WERI-Rb-1 (cell line): ENCODE measurements around the gene PSMB8.
A peak's percentile ranks its signal among the peaks of the same experiment; 100 is the strongest.
"Not testable (repeated sequence)": the region's sequence is repeated elsewhere in the genome, so short reads cannot be mapped to it uniquely, and the experiment has no call there.

Experiments
- DNase-seq: peaks from one replicate; pipeline ENCODE4 v3.0.0-alpha.2; 2020
- H3K27ac ChIP-seq: fragments of 250-450 bp; sonication (Bioruptor Pico); 2 replicates; pipeline ENCODE4 v1.5.1; 2020; ENCODE audit warnings: mild to moderate bottlenecking, moderate library complexity
- H3K27me3 ChIP-seq: fragments of 250-450 bp; sonication (Bioruptor Pico); 2 replicates; pipeline ENCODE4 v1.5.1; 2021; ENCODE audit warnings: mild to moderate bottlenecking, low read depth, moderate library complexity; ENCODE audit not compliant: insufficient read depth, severe bottlenecking
- H3K36me3 ChIP-seq: fragments of 250-450 bp; sonication (Bioruptor Pico); 2 replicates; pipeline ENCODE4 v1.5.1; 2020; ENCODE audit warnings: mild to moderate bottlenecking, moderate library complexity
- H3K4me3 ChIP-seq: 2 replicates; pipeline ENCODE4 v1.5.1; 2011; ENCODE audit warnings: low read depth, mild to moderate bottlenecking, control low read depth, low read length
- H3K9me3 ChIP-seq: fragments of 250-450 bp; sonication (Bioruptor Pico); 2 replicates; pipeline ENCODE4 v1.5.1; 2021; ENCODE audit warnings: mild to moderate bottlenecking, moderate library complexity; ENCODE audit not compliant: severe bottlenecking
- TF ChIP-seq, protein P1 (sequence below): IDR thresholded peaks from 2 replicates; pipeline ENCODE4 v1.5.1; 2011; ENCODE audit warnings: low read depth, mild to moderate bottlenecking, control low read depth, inconsistent platforms, low read length

PSMB8 gene

DNA sequence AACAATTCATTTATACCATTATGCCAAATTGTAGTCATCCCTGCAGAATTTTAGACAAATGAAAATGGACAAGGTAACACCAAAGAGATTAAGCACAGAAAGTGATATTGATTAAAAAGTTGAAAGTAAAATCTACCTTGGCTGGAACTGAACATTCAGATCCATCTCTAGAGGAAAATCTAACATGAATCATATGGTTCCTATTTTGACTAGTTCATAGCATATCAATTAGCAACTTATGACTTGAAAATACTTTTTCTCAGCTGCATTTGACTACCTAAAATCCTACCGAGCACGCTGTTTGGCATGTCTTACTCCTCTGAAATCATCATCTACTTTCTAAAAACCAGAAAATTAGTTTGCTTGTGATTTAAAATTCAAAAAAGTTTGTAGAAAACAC is 32.8 kb upstream of the PSMB8 start:
- Histone ChIP-seq H3K27ac (no peak overlapping the region), H3K9me3 (peaks cover 4% of the 10 kb centered on the region), H3K4me3 (no peak overlapping the region), H3K36me3 (no peaks in the 10 kb centered on the region), H3K27me3 (peaks cover 7% of the 10 kb centered on the region)
- TF ChIP-seq, protein P1, sequence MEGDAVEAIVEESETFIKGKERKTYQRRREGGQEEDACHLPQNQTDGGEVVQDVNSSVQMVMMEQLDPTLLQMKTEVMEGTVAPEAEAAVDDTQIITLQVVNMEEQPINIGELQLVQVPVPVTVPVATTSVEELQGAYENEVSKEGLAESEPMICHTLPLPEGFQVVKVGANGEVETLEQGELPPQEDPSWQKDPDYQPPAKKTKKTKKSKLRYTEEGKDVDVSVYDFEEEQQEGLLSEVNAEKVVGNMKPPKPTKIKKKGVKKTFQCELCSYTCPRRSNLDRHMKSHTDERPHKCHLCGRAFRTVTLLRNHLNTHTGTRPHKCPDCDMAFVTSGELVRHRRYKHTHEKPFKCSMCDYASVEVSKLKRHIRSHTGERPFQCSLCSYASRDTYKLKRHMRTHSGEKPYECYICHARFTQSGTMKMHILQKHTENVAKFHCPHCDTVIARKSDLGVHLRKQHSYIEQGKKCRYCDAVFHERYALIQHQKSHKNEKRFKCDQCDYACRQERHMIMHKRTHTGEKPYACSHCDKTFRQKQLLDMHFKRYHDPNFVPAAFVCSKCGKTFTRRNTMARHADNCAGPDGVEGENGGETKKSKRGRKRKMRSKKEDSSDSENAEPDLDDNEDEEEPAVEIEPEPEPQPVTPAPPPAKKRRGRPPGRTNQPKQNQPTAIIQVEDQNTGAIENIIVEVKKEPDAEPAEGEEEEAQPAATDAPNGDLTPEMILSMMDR: no peak
- no peak for DNase-seq

DNA sequence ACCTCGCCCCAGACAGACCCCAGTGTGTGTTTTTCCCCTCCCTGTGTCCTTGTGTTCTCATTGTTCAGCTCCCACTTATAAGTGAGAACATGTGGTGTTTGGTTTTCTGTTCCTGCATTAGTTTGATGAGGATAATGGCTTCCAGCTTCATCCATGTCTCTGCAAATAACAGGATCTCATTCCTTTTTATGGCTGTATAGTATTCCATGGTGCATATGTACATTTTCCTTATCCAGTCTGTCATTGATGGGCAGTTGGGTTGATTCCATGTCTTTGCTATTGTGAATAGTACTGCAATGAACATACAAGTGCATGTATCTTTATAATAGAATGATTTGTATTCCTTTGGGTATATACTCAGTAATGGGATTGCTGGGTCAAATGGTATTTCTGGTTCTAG is 30.1 kb upstream of the PSMB8 start:
- not testable (repeated sequence) for H3K27ac ChIP-seq, DNase-seq, H3K36me3 ChIP-seq, H3K9me3 ChIP-seq, H3K4me3 ChIP-seq
- peaks cover 25% of the 10 kb centered on the region for H3K27me3 ChIP-seq

DNA sequence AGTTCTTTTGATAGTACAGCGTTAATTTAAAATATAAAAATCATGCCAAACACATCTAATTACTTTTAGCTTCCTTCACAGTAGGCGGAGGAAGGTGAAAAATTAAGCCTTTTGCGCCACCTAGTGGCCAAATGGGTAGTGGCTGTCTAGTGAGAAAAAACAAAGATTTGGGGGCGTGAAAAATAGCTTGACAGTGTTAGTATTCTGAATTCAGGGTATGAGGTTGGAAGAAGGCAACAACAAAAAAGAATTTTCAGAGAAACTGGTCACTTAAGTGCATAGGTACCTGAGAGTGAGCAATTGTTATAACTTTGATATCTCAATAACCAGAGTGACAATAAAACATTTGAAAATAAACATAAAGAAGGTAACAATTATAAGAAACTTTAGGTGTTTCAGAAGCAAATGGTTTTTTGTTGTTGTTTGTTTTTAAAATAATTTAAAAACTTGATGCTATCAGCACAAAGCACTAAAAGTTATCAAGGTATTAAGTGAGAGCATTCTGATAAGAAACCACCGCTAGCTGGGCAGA is 24.5 kb upstream of the PSMB8 start:
- no peak overlapping the region for H3K27ac ChIP-seq
- H3K4me3 ChIP-seq: no peak overlapping the region
- H3K36me3 ChIP-seq: no peaks in the 10 kb centered on the region
- TF ChIP-seq, protein P1: peak; percentile 74
- DNase-seq: peak; percentile 82
- H3K27me3 ChIP-seq: peaks cover 56% of the 10 kb centered on the region
- no peaks in the 10 kb centered on the region for H3K9me3 ChIP-seq

DNA sequence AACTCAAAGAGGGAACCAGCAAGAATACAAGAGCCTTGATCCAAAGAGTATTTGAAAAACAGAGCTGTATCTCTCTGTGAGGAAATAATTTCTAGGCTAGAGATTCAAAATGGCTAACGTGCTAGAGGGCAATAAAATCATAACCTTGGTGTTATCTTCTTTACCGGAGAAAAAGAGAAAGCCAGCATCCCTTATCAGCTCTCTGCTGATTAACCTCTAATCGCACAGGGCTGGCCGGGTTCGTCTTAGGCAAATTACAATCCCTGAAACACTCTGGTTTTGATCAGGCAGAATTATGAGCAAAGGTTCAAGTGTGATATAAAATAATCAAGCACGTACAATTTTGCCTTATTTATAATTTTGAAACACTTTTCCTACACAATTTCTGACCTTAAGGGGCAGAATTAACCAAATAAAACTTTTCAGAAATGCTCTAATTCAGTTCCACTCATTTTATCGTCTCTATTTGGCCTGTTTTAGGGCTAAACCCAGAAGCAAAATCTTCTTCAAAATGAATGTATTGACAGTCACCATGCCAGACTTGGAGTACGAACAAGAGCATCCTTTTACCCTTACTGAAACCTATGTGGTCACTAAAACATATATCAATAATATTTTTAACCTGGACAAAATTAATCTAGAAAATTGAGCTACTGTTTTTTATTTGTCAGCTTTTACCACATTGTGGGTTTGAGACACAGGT is 23.9 kb upstream of the PSMB8 start:
- Histone ChIP-seq H3K4me3 (no peak overlapping the region), H3K36me3 (no peaks in the 10 kb centered on the region), H3K27me3 (peaks cover 56% of the 10 kb centered on the region), H3K27ac (no peak overlapping the region), H3K9me3 (no peaks in the 10 kb centered on the region)
- TF ChIP-seq, protein P1: no peak
- no peak for DNase-seq

DNA sequence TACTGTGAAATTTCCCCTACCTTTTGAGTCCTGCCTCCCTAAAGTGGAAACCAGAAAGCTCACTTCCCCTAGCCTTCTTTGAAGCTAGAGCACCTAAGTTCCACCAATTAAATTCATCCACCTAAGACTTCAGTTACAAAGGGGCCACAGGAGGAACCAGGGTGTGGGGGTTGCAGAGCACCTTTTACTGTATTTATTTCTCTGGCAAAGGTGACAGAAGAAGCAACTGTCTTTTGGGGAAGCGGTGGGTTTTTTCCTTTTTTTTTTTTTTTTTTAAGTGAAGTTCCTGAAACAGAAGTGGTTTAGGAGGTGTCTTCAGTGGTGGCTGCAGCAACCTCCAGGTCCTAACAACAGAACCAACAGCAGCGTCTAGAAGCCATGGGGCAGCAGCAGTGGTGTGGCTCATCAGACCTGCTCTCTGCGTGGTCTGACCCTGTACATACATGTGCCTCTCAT is 23.2 kb upstream of the PSMB8 start:
- no peaks in the 10 kb centered on the region for H3K9me3 ChIP-seq
- DNase-seq: no peak
- peaks cover 56% of the 10 kb centered on the region for H3K27me3 ChIP-seq
- no peak overlapping the region for H3K27ac ChIP-seq
- H3K4me3 ChIP-seq: no peak overlapping the region
- no peaks in the 10 kb centered on the region for H3K36me3 ChIP-seq
- TF ChIP-seq, protein P1: no peak

DNA sequence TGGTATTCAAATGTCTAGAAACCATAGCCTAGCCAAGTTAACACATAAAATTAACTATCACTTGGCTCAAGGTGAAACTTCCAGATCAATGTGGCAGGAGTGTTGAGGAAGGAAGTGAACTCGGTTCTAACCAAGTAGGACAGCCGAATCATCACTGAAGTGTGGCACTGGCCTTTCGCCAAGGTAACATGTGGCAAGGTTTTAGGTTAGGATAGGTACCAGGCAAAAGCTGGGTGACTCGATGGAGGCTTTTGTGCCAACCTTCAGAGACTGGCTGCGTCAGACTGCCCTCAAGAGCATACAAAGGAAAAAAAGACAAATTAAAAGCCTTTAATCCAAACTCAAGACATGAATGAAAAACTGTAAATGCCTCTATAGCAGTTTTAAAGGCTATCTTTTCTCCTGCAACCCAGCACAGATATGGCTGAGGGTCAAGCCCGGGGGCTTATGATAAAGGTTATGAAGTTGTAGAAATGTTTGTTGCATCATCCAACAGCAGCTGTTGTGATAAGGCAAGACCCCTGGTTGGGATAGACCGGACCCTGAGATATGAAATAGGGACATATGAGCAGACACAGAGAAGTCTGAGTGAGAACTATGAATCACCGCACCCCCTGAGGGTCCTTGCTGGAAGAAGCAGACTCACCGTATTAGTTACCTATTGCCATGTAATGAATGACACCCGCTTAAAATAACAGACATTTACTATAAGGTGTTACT is 22.0 kb upstream of the PSMB8 start:
- Histone ChIP-seq H3K9me3 (no peaks in the 10 kb centered on the region), H3K27ac (no peak overlapping the region), H3K4me3 (no peak overlapping the region), H3K27me3 (peaks cover 56% of the 10 kb centered on the region), H3K36me3 (no peaks in the 10 kb centered on the region)
- TF ChIP-seq, protein P1: no peak
- no peak for DNase-seq
